ENCODE results near the gene SNX24.

Gene SNX24

GRCh38 chr5:123033157-123033671 lies 187.8 kb downstream of the SNX24 start:
- DNase-seq (ENCODE audit: low read depth, low spot score) = no peak
- Histone ChIP-seq H3K9ac (ENCODE audit: insufficient read length, low read depth) (no peak overlapping the region), H3K4me3 (ENCODE audit: insufficient read length, low read depth) (no peak overlapping the region), H3K36me3 (ENCODE audit: insufficient read depth, insufficient read length, low read length) (peaks cover 6% of the 10 kb centered on the region), H3K9me3 (ENCODE audit: insufficient read depth, low read length) (no peaks in the 10 kb centered on the region), H3K27me3 (ENCODE audit: insufficient read depth, insufficient read length) (peaks cover 6% of the 10 kb centered on the region), H3K4me1 (ENCODE audit: insufficient read depth, insufficient read length) (no peaks in the 10 kb centered on the region)
- TF ChIP-seq YY1 (IDR thresholded peaks at IDR 0.05; ENCODE audit: insufficient read depth, insufficient read length) (no peak), SUZ12 (IDR thresholded peaks at IDR 0.05; ENCODE audit: extremely low read depth, insufficient read depth, insufficient read length) (no peak), ZNF274 (IDR thresholded peaks at IDR 0.05; ENCODE audit: low read depth, low read length) (no peak)

- DNase-seq (ENCODE audit: low read depth, low spot score) = no peak
- Histone ChIP-seq H3K36me3 (ENCODE audit: insufficient read depth, insufficient read length, low read length) (no peaks in the 10 kb centered on the region), H3K4me1 (ENCODE audit: insufficient read depth, insufficient read length) (no peaks in the 10 kb centered on the region), H3K9me3 (ENCODE audit: insufficient read depth, low read length) (no peaks in the 10 kb centered on the region), H3K9ac (ENCODE audit: insufficient read length, low read depth) (peak overlapping the region; percentile 73), H3K4me3 (ENCODE audit: insufficient read length, low read depth) (peak overlapping the region; percentile 75), H3K27me3 (ENCODE audit: insufficient read depth, insufficient read length) (peaks cover 6% of the 10 kb centered on the region)
- TF ChIP-seq SUZ12 (IDR thresholded peaks at IDR 0.05; ENCODE audit: extremely low read depth, insufficient read depth, insufficient read length) (no peak), YY1 (IDR thresholded peaks at IDR 0.05; ENCODE audit: insufficient read depth, insufficient read length) (no peak), ZNF274 (IDR thresholded peaks at IDR 0.05; ENCODE audit: low read depth, low read length) (no peak)
Measured at GRCh38 chr5:123035360-123035917, 190.0 kb downstream of the SNX24 start.

GRCh38 chr5:123035918-123036390 lies 190.5 kb downstream of the SNX24 start:
- no peak for TF ChIP-seq SUZ12 (IDR thresholded peaks at IDR 0.05; ENCODE audit: extremely low read depth, insufficient read depth, insufficient read length)
- no peak for TF ChIP-seq ZNF274 (IDR thresholded peaks at IDR 0.05; ENCODE audit: low read depth, low read length)
- TF ChIP-seq YY1 (IDR thresholded peaks at IDR 0.05; ENCODE audit: insufficient read depth, insufficient read length) = no peak
- H3K4me1 ChIP-seq (ENCODE audit: insufficient read depth, insufficient read length) = no peaks in the 10 kb centered on the region
- no peaks in the 10 kb centered on the region for H3K36me3 ChIP-seq (ENCODE audit: insufficient read depth, insufficient read length, low read length)
- peak overlapping the region; percentile 73 for H3K9ac ChIP-seq (ENCODE audit: insufficient read length, low read depth)
- peaks cover 6% of the 10 kb centered on the region for H3K27me3 ChIP-seq (ENCODE audit: insufficient read depth, insufficient read length)
- DNase-seq (ENCODE audit: low read depth, low spot score) = no peak
- H3K9me3 ChIP-seq (ENCODE audit: insufficient read depth, low read length) = no peaks in the 10 kb centered on the region
- H3K4me3 ChIP-seq (ENCODE audit: insufficient read length, low read depth) = peak overlapping the region; percentile 75

- Histone ChIP-seq H3K4me3 (ENCODE audit: insufficient read length, low read depth) (peak within 1 kb of the TSS; percentile 75), H3K27me3 (ENCODE audit: insufficient read depth, insufficient read length) (peaks cover 6% of the 10 kb centered on the region), H3K36me3 (ENCODE audit: insufficient read depth, insufficient read length, low read length) (no peaks in the 10 kb centered on the region), H3K4me1 (ENCODE audit: insufficient read depth, insufficient read length) (no peaks in the 10 kb centered on the region), H3K9me3 (ENCODE audit: insufficient read depth, low read length) (no peaks in the 10 kb centered on the region), H3K9ac (ENCODE audit: insufficient read length, low read depth) (peak within 1 kb of the TSS; percentile 73)
- TF ChIP-seq YY1 (IDR thresholded peaks at IDR 0.05; ENCODE audit: insufficient read depth, insufficient read length) = no peak
- DNase-seq (ENCODE audit: low read depth, low spot score) = peak; percentile 52
Measured at GRCh38 chr5:123036391-123037103, 191.1 kb downstream of the SNX24 start, which contains the start of gene PPIC. PPIC (minus strand) TSS chr5:123036725; CDS start chr5:123036625, 100 bp downstream.

DNA sequence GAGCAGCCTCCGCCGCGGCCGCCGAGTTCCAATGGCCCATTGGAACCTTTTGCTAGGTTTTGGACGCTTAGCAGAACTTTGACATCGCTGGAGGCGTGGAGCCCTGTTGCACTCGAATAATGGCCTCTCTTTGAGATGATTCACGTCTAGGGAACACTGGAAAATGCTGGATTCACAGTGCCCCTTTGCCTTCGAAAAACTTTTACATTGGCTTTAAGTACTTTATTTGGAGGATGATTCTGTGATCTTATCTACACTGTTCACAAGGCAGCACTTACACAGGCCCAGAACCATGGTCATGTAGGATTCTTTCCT lies 191.6 kb downstream of the SNX24 start:
- peaks cover 6% of the 10 kb centered on the region for H3K27me3 ChIP-seq (ENCODE audit: insufficient read depth, insufficient read length)
- no peaks in the 10 kb centered on the region for H3K4me1 ChIP-seq (ENCODE audit: insufficient read depth, insufficient read length)
- H3K9ac ChIP-seq (ENCODE audit: insufficient read length, low read depth) = peak overlapping the region; percentile 73
- H3K4me3 ChIP-seq (ENCODE audit: insufficient read length, low read depth) = peak overlapping the region; percentile 75
- no peak for DNase-seq (ENCODE audit: low read depth, low spot score)
- H3K36me3 ChIP-seq (ENCODE audit: insufficient read depth, insufficient read length, low read length) = no peaks in the 10 kb centered on the region
- TF ChIP-seq YY1 (IDR thresholded peaks at IDR 0.05; ENCODE audit: insufficient read depth, insufficient read length) = no peak
- TF ChIP-seq SUZ12 (IDR thresholded peaks at IDR 0.05; ENCODE audit: extremely low read depth, insufficient read depth, insufficient read length) = no peak
- no peak for TF ChIP-seq ZNF274 (IDR thresholded peaks at IDR 0.05; ENCODE audit: low read depth, low read length)
- H3K9me3 ChIP-seq (ENCODE audit: insufficient read depth, low read length) = no peaks in the 10 kb centered on the region

DNA sequence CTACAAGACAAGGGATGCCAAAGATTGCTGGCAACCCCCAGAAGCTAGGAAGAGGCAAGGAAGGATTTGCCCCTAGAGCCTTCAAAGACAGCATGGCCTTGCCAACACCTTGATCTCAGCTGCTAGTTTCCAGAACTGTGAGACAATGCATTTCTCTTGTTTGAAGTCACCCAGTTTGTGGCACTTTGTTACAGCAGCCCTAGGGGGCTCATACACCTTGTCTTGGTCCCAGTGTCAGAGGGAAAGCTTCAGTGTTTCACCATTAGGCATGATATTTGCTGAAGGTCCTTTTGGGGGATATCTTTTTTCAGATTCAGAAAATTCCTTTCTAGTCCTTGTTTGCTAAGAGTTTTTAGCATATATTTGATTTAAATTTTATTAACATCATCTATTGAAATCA lies 194.3 kb downstream of the SNX24 start:
- no peaks in the 10 kb centered on the region for H3K9me3 ChIP-seq (ENCODE audit: insufficient read depth, low read length)
- TF ChIP-seq ZNF274 (IDR thresholded peaks at IDR 0.05; ENCODE audit: low read depth, low read length) (no peak), YY1 (IDR thresholded peaks at IDR 0.05; ENCODE audit: insufficient read depth, insufficient read length) (no peak), SUZ12 (IDR thresholded peaks at IDR 0.05; ENCODE audit: extremely low read depth, insufficient read depth, insufficient read length) (no peak)
- peaks cover 5% of the 10 kb centered on the region for H3K27me3 ChIP-seq (ENCODE audit: insufficient read depth, insufficient read length)
- no peak for DNase-seq (ENCODE audit: low read depth, low spot score)
- H3K9ac ChIP-seq (ENCODE audit: insufficient read length, low read depth) = no peak overlapping the region
- H3K4me1 ChIP-seq (ENCODE audit: insufficient read depth, insufficient read length) = no peaks in the 10 kb centered on the region
- no peak overlapping the region for H3K4me3 ChIP-seq (ENCODE audit: insufficient read length, low read depth)
- no peaks in the 10 kb centered on the region for H3K36me3 ChIP-seq (ENCODE audit: insufficient read depth, insufficient read length, low read length)

GRCh38 chr5:123044926-123045617 lies 199.7 kb downstream of the SNX24 start:
- H3K9me3 ChIP-seq (ENCODE audit: insufficient read depth, low read length) = no peaks in the 10 kb centered on the region
- H3K4me3 ChIP-seq (ENCODE audit: insufficient read length, low read depth) = no peak overlapping the region
- H3K9ac ChIP-seq (ENCODE audit: insufficient read length, low read depth) = no peak overlapping the region
- no peak for DNase-seq (ENCODE audit: low read depth, low spot score)
- H3K27me3 ChIP-seq (ENCODE audit: insufficient read depth, insufficient read length) = no peaks in the 10 kb centered on the region
- TF ChIP-seq ZNF274 (IDR thresholded peaks at IDR 0.05; ENCODE audit: low read depth, low read length) = no peak
- TF ChIP-seq SUZ12 (IDR thresholded peaks at IDR 0.05; ENCODE audit: extremely low read depth, insufficient read depth, insufficient read length) = no peak
- TF ChIP-seq YY1 (IDR thresholded peaks at IDR 0.05; ENCODE audit: insufficient read depth, insufficient read length) = no peak
- H3K36me3 ChIP-seq (ENCODE audit: insufficient read depth, insufficient read length, low read length) = no peaks in the 10 kb centered on the region
- H3K4me1 ChIP-seq (ENCODE audit: insufficient read depth, insufficient read length) = no peaks in the 10 kb centered on the region

All from NT2/D1 (cell line).